Lower leg skin (tissue), 4 donors: ENCODE data around the gene DKKL1. TPM values are rescaled to one million over a fixed set of nuclear protein-coding genes. Genes with fewer than 3 reads are reported as not detected.

Source experiments
- DNase-seq, 2 donors: peaks; one replicate each; pipeline ENCODE4 v3.0.0-alpha.2; 2019; ENCODE audit warnings: low spot score in 2 of 2
- H3K4me3 ChIP-seq: fragments of 200-600 bp; sonication (generic); 2 replicates; pipeline ENCODE4 v1.5.1; 2017; ENCODE audit warnings: mild to moderate bottlenecking, low read depth; ENCODE audit not compliant: poor library complexity, severe bottlenecking
- CTCF ChIP-seq, 3 donors: fragments of 450-650 bp; IDR thresholded peaks; one replicate each; pipeline ENCODE4 v1.5.1; 2016; ENCODE audit warnings: antibody characterized with exemption in 3 of 3, mild to moderate bottlenecking in 3 of 3, moderate library complexity in 2 of 3
- POLR2A ChIP-seq, 2 donors: fragments of 450-650 bp; IDR thresholded peaks; one replicate each; pipeline ENCODE4 v1.6.1; 2016 to 2017; ENCODE audit warnings: antibody characterized with exemption in 2 of 2, mild to moderate bottlenecking in 1 of 2, moderate library complexity in 1 of 2
- WGBS, 2 donors: methylation state at CpG; one replicate each; pipeline ENCODE4 v1.1.5; 2018; 5-methylcytosine and 5-hydroxymethylcytosine counted together
- intact Hi-C: fragments of 100-400 bp; cut with DNase I; formaldehyde crosslinking; loops from one replicate; pipeline ENCODE4 v1.15.0; 2023; ENCODE audit warnings: low total_unique reads
- total RNA-seq, 4 donors: library from RNA; depleted of rRNA; stranded (reverse); fragments of >200 nt; gene quantifications; one replicate each; pipeline ENCODE4 v1.1.0, GENCODE V29; 2016

The DKKL1 gene
- total RNA-seq, 4 donors from 2014 or later, result 3.0 TPM; not detected in 3

DNA sequence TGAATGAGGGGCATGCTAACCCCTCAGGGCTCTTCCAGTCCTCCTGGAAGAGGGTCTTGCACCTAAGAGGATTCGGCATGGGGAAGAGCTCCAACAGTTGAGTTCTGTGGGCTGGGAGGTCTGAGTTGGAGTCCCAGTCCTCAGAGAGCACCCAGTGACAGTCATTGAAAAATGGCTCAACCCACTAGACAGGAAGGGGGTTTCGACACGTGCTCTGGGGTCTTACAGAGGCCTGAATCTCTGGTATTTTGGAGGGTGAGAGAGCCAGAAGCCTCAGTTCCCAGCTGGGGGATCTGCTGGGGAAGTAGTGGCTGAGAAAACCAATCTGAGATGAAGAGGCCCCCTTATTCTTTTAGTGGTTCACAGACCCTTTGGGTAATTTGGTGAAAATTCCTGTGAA lies 50.6 kb downstream of the DKKL1 start:
- WGBS, 2 donors, result 86 to 92% methylated on average over 3 of the region's 3 CpGs
- DNase-seq, result no peak
- TF ChIP-seq POLR2A (IDR thresholded peaks at IDR 0.05) (no peak), CTCF (IDR thresholded peaks at IDR 0.05) (no peak)
- H3K4me3 ChIP-seq, result no peak overlapping the region
- intact Hi-C loops, result no loop called here

DNA sequence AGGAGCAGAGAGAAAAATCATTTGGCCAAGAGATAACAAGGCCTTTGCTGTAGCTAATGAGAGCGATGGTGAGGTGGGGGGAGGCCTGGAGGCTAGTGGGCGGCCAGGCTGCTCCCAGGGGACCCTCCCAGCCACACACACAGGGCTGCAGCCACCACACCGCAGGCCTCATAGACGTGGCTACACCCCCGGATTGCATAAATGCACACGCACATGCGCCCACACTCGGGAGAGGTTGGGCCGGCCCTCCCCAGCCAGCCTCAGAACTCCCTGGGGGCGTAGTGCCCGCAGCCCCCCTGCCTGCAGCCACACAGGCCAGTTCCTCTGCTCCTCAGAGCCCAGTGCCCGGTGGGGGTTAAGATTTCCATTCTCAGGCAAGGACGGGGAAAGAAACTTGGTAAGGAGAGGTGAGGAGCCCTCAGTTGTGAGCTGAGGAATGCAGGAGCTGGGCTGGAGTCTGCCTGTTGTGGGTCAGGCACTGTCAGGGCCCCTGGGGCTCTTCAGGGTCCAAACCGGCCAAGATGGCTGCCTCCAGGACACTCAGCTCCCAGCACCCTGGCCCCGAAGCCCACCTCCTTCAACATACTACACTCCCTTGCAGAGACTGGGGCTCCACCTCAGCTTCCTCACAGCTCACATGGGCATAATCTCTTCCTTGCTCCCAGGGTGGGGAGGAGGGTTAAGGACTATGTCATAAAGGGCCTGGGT lies 51.6 kb downstream of the DKKL1 start:
- TF ChIP-seq POLR2A (IDR thresholded peaks at IDR 0.05), result no peak
- WGBS, 2 donors, result 73 to 82% methylated on average over 5 to 15 of the region's 15 CpGs

GRCh38 chr19:49415810-49416200 lies 52.1 kb downstream of the DKKL1 start:
- intact Hi-C loops, result no loop called here
- no peak for DNase-seq
- H3K4me3 ChIP-seq, result no peak overlapping the region
- 71 to 83% methylated on average over 2 of the region's 2 CpGs for WGBS, 2 donors
- no peak for TF ChIP-seq CTCF (IDR thresholded peaks at IDR 0.05)
- no peak for TF ChIP-seq POLR2A (IDR thresholded peaks at IDR 0.05)

More for the DNA sequence above, 51.6 kb downstream of the DKKL1 start:
- no peak for DNase-seq
- intact Hi-C loops, result no loop called here
- H3K4me3 ChIP-seq, result no peak overlapping the region

DNA sequence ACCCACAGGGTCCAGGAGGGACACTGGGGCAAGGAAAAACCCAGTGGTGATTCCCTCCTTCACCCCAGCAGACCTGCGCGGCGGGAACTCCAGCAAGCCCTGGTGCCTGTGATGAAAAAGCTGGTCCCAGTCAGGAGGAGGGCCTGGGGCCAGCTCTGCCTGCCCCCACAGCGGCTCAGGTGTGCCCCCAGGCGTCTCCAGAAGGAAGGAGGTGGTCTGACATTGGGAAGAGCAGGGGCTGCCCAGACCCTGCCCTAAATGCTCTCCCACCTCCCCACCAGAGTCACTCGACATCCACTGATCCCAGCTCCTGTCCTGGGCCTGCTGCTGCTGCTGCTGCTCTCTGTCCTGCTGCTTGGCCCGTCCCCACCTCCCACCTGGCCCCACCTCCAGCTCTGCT lies 53.4 kb downstream of the DKKL1 start:
- TF ChIP-seq POLR2A (IDR thresholded peaks at IDR 0.05) (no peak), CTCF (IDR thresholded peaks at IDR 0.05) (no peak)
- WGBS, 2 donors, result 59 to 63% methylated on average over 7 of the region's 7 CpGs
- no peak for DNase-seq
- no peak overlapping the region for H3K4me3 ChIP-seq
- intact Hi-C loops, result no loop called here

GRCh38 chr19:49418511-49418910 lies 54.8 kb downstream of the DKKL1 start:
- WGBS, 2 donors, result 79 to 89% methylated on average over 5 of the region's 5 CpGs
- intact Hi-C loops, result no loop called here
- no peak for DNase-seq
- no peak overlapping the region for H3K4me3 ChIP-seq
- TF ChIP-seq POLR2A (IDR thresholded peaks at IDR 0.05) (no peak), CTCF (IDR thresholded peaks at IDR 0.05) (no peak)

DNA sequence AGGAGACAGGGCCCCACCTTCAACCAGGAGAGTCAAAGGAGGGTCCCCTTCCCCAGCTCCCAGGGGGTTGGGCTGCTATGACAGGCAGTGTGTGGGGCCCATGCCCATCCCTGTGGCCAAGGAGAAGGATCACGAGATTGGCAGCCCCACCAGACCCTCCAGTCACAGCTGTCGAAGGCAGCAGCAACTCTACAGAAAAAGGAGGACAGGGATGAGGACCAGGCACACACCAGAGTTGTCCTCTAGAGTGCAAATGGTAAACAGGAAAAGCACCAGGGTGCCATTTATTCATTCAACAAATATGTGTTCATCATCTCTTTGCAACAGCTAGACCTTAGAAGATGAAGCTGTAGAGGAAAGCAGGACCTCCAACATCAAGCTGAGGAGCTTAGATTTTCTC lies 55.5 kb downstream of the DKKL1 start:
- WGBS, 2 donors, result 74 to 80% methylated on average over 2 of the region's 2 CpGs
- intact Hi-C loops, result no loop called here
- DNase-seq, result no peak
- H3K4me3 ChIP-seq, result no peak overlapping the region
- TF ChIP-seq POLR2A (IDR thresholded peaks at IDR 0.05), result no peak
- no peak for TF ChIP-seq CTCF (IDR thresholded peaks at IDR 0.05)
